ENCODE results near the gene IRS1. TPM values are rescaled to one million over a fixed set of nuclear protein-coding genes. Genes with fewer than 3 reads are reported as not detected.

The IRS1 gene
- total RNA-seq (10 to 100 TPM; 12.7 to 20.2 (median 15.1) TPM), polyA plus RNA-seq (1 to 10 TPM; 2.2 to 5.6 TPM)
- long read RNA-seq, donor 1, full-length matches to known transcripts: 19 of 28 reads
- long read RNA-seq, donor 1, partial matches to known transcripts: 0 of 28 reads
- long read RNA-seq, donor 1, other reads (novel, unspliced or antisense): 9 of 28 reads
- long read RNA-seq, donor 2, full-length matches to known transcripts: 15 of 26 reads
- long read RNA-seq, donor 2, partial matches to known transcripts: 3 of 26 reads
- long read RNA-seq, donor 2, other reads (novel, unspliced or antisense): 8 of 26 reads
- long read RNA-seq, donor 3, full-length matches to known transcripts: 26 of 32 reads
- long read RNA-seq, donor 3, partial matches to known transcripts: 0 of 32 reads
- long read RNA-seq, donor 3, other reads (novel, unspliced or antisense): 6 of 32 reads

- ATAC-seq: peak; percentile 36 to 71 (median 49)
- peaks cover 0 to 4% (median 0%) of the 10 kb centered on the region in 11 donors for H3K9me3 ChIP-seq
- WGBS, 2 donors: 0 to 1% methylated on average over 55 to 82 of the region's 82 CpGs
- peaks cover 0 to 9% (median 0%) of the 10 kb centered on the region in 9 donors for H3K36me3 ChIP-seq
- peaks cover 0 to 58% (median 0%) of the 10 kb centered on the region in 7 donors for H3K27me3 ChIP-seq
- peak within 1 kb of the TSS; percentile 68 to 95 (median 84) for H3K4me3 ChIP-seq
- H3K4me1 ChIP-seq: peaks cover 3 to 69% (median 48%) of the 10 kb centered on the region in 9 donors
- H3K27ac ChIP-seq: peak within 1 kb of the TSS; percentile 80 to 97 (median 92)
- DNase-seq: peak; percentile 65 to 81
- TF ChIP-seq CTCF (IDR thresholded peaks at IDR 0.05): peak in 3 of 9 donors; percentile 52 to 61 (median 59)
- intact Hi-C loops (cut with DNase I): loop anchor here (2.0 to 10.0 kb wide), 17 partner anchors 55 to 765 kb away; no protein-coding TSS in a partner anchor
Observed at GRCh38 chr2:226799211-226799975, at the start of gene IRS1. Gene IRS1, minus strand, starts transcription at chr2:226799820. Its CDS starts 1,082 bp downstream, at chr2:226798738.

GRCh38 chr2:226849349-226849748, 49.7 kb upstream of the IRS1 start:
- intact Hi-C loops (cut with DNase I): no loop called here
- ATAC-seq: no peak
- no peaks in the 10 kb centered on the region for H3K9me3 ChIP-seq
- no peaks in the 10 kb centered on the region for H3K27me3 ChIP-seq
- no peaks in the 10 kb centered on the region for H3K36me3 ChIP-seq
- DNase-seq: no peak
- WGBS, 2 donors: 76 to 85% methylated on average over 2 of the region's 2 CpGs
- no peak for TF ChIP-seq CTCF (IDR thresholded peaks at IDR 0.05)
- H3K4me1 ChIP-seq: peaks cover 0 to 10% (median 0%) of the 10 kb centered on the region in 9 donors
- no peak overlapping the region for H3K4me3 ChIP-seq
- no peak overlapping the region for H3K27ac ChIP-seq

- H3K36me3 ChIP-seq: no peaks in the 10 kb centered on the region
- H3K4me1 ChIP-seq: peaks cover 0 to 10% (median 0%) of the 10 kb centered on the region in 9 donors
- TF ChIP-seq CTCF (IDR thresholded peaks at IDR 0.05): no peak
- no peak overlapping the region for H3K27ac ChIP-seq
- 82 to 90% methylated on average over 2 of the region's 2 CpGs for WGBS, 2 donors
- no peak overlapping the region for H3K4me3 ChIP-seq
- ATAC-seq: no peak
- H3K27me3 ChIP-seq: no peaks in the 10 kb centered on the region
- intact Hi-C loops (cut with DNase I): no loop called here
- peaks cover 0 to 1% (median 0%) of the 10 kb centered on the region in 11 donors for H3K9me3 ChIP-seq
- DNase-seq: no peak
Observed at GRCh38 chr2:226847511-226847910, 47.9 kb upstream of the IRS1 start.

GRCh38 chr2:226847090-226847489, 47.5 kb upstream of the IRS1 start:
- Histone ChIP-seq H3K27me3 (no peaks in the 10 kb centered on the region), H3K4me1 (peaks cover 0 to 10% (median 0%) of the 10 kb centered on the region in 9 donors), H3K36me3 (no peaks in the 10 kb centered on the region), H3K9me3 (peaks cover 0 to 5% (median 0%) of the 10 kb centered on the region in 11 donors), H3K4me3 (no peak overlapping the region), H3K27ac (no peak overlapping the region)
- DNase-seq (no peak), ATAC-seq (no peak)
- intact Hi-C loops (cut with DNase I): no loop called here
- 82 to 83% methylated on average over 1 of the region's 1 CpG for WGBS, 2 donors
- TF ChIP-seq CTCF (IDR thresholded peaks at IDR 0.05): no peak
